Activated CD4-positive, alpha-beta T cell treated with anti-CD3 and anti-CD28 coated beads for 36 hours (primary cell): Measurements from ENCODE around the gene TSGA10. TPM values are rescaled to one million over a fixed set of nuclear protein-coding genes. Genes with fewer than 3 reads are reported as not detected.

ENCODE experiments used
- ATAC-seq: fragments of 200-7000 bp; cut with Tn5 transposase; one replicate; pipeline ENCODE4 v1.10.0; 2021; ENCODE audit warnings: mild to moderate bottlenecking, moderate library complexity
- CTCF ChIA-PET: fragments of 350-600 bp; sonication (Branson Sonifier 250); formaldehyde crosslinking; loops from one replicate; lab custom pipeline; 2021; ENCODE audit warnings: antibody characterized with exemption; lab: Charles Lee
- POLR2A ChIA-PET: fragments of 350-600 bp; sonication (Branson Sonifier 250); formaldehyde crosslinking; loops from one replicate; lab custom pipeline; 2021; ENCODE audit warnings: antibody characterized with exemption, inconsistent platforms; lab: Charles Lee
- DNase-seq: peaks from one replicate; pipeline ENCODE4 v3.0.0-alpha.2; 2020
- H3K27ac Mint-ChIP-seq: one replicate; pipeline ENCODE4 v1.8.0; 2021; ENCODE audit warnings: mixed read lengths
- H3K27me3 Mint-ChIP-seq: one replicate; pipeline ENCODE4 v1.8.0; 2021; ENCODE audit warnings: mixed read lengths
- H3K36me3 Mint-ChIP-seq: one replicate; pipeline ENCODE4 v1.8.0; 2021; ENCODE audit warnings: low read depth, mixed read lengths
- H3K4me1 Mint-ChIP-seq: one replicate; pipeline ENCODE4 v1.8.0; 2021; ENCODE audit warnings: mixed read lengths
- H3K4me3 Mint-ChIP-seq: one replicate; pipeline ENCODE4 v1.8.0; 2021; ENCODE audit warnings: mild to moderate bottlenecking, moderate library complexity, mixed read lengths
- H3K9me3 Mint-ChIP-seq: one replicate; pipeline ENCODE4 v1.8.0; 2021; ENCODE audit warnings: low read depth, mixed read lengths
- intact Hi-C, 2 experiments: fragments of 100-400 bp; cut with DNase I in 1 of 2; cut with micrococcal nuclease in 1 of 2; formaldehyde crosslinking; loops; one replicate each; pipeline versions ENCODE4 v1.14.2 to v1.15.1; 2022 to 2024; cut with DNase I, micrococcal nuclease
- total RNA-seq, 2 experiments: library from RNA; stranded (reverse); gene quantifications; one replicate each; pipeline ENCODE4 v1.2.3, GENCODE V29; 2021

The TSGA10 gene
- total RNA-seq, 2 experiments from 2014 or later: 6.4 to 9.4 TPM

DNA sequence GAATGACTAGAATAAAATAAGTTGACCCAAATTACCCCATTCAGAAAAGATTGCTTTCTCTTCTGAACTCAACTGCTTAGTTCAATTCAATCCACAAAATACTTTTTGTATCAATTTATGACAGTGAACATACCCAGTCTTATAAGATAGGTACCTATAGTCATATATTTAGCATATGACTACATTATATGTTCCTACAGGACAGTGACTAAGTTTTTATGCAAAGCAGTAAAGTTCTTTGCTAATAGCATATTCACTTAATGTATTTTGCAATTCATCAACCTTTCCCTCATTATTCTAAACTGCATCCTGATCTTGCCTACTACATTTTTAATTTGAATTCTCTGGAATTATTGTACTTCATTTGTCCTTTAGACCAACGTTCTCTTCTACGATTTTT is 43.5 kb downstream of the TSGA10 start:
- Mint-ChIP-seq H3K27me3 (no peaks in the 10 kb centered on the region), H3K27ac (no peak overlapping the region), H3K9me3 (no peaks in the 10 kb centered on the region), H3K4me3 (no peak overlapping the region), H3K4me1 (no peaks in the 10 kb centered on the region), H3K36me3 (no peaks in the 10 kb centered on the region)
- intact Hi-C loops: no loop called here
- DNase-seq: no peak
- ChIA-PET CTCF (no interaction called here), POLR2A (no interaction called here)
- ATAC-seq: no peak

DNA sequence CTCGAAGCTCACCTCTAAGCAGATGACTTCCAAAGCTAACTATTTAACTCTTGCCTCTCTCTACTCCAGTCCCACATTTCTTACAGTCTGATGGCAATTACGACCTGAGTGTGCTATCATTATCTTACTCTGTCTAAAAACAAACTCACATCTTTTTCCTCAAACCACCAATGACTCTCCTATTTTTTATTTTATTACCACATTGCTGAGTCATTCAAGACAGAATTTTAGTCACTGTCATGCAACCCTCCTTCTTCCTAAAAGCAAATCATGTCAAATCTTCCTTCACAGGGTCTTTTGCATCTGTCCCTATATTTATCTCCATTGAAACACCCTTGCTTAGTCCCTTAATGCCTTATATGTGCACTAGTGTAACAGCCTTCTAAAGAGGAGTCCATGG is 47.8 kb downstream of the TSGA10 start:
- intact Hi-C loops: no loop called here
- Mint-ChIP-seq H3K4me1 (no peaks in the 10 kb centered on the region), H3K4me3 (no peak overlapping the region), H3K27me3 (no peaks in the 10 kb centered on the region), H3K27ac (no peak overlapping the region), H3K36me3 (no peaks in the 10 kb centered on the region), H3K9me3 (no peaks in the 10 kb centered on the region)
- no peak for ATAC-seq
- no peak for DNase-seq
- POLR2A ChIA-PET: interaction anchor here (0.6 kb wide), 1 partner anchor 10 kb away, joined by 3 read pairs; no protein-coding TSS in a partner anchor
- CTCF ChIA-PET: no interaction called here

- Mint-ChIP-seq H3K4me1 (peaks cover 4% of the 10 kb centered on the region), H3K4me3 (no peak overlapping the region), H3K36me3 (no peaks in the 10 kb centered on the region), H3K27ac (no peak overlapping the region), H3K9me3 (no peaks in the 10 kb centered on the region), H3K27me3 (no peaks in the 10 kb centered on the region)
- intact Hi-C loops: no loop called here
- ChIA-PET CTCF (interaction anchor here (1.1 kb wide), 2 partner anchors 12 to 13 kb away, joined by 3 read pairs; no protein-coding TSS in a partner anchor), POLR2A (no interaction called here)
- DNase-seq: no peak
- ATAC-seq: no peak
Measured at GRCh38 chr2:99104006-99104405, 50.7 kb downstream of the TSGA10 start.

GRCh38 chr2:99101697-99102096 is 53.0 kb downstream of the TSGA10 start:
- no peaks in the 10 kb centered on the region for H3K36me3 Mint-ChIP-seq
- intact Hi-C loops: no loop called here
- ATAC-seq (no peak), DNase-seq (no peak)
- no peak overlapping the region for H3K27ac Mint-ChIP-seq
- ChIA-PET CTCF (no interaction called here), POLR2A (no interaction called here)
- no peaks in the 10 kb centered on the region for H3K9me3 Mint-ChIP-seq
- H3K4me1 Mint-ChIP-seq: peaks cover 6% of the 10 kb centered on the region
- H3K27me3 Mint-ChIP-seq: no peaks in the 10 kb centered on the region
- no peak overlapping the region for H3K4me3 Mint-ChIP-seq

DNA sequence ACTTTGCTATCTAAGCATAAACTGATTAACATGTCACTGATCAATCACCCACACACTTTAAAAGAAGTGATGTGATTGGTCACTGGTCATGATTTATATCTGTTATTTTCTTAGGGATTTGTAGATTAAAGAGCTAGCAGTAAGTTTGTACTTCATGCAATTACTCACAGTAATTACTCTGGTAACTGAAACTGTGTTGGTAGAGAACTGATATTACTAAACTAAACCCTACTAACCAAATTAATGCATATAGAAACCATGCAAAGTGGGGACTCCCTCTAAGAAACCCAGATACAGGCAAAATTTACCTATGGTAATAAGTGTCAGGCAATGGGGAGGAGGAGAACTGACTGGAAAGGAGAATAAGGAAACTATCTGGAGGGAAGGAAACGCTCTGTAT is 58.0 kb downstream of the TSGA10 start:
- DNase-seq (no peak), ATAC-seq (peak; percentile 88)
- ChIA-PET POLR2A (interaction anchor here (0.7 kb wide), 1 partner anchor 10 kb away, joined by 3 read pairs; no protein-coding TSS in a partner anchor), CTCF (no interaction called here)
- H3K27ac Mint-ChIP-seq: peak overlapping the region; percentile 44
- H3K9me3 Mint-ChIP-seq: peaks cover 4% of the 10 kb centered on the region
- H3K36me3 Mint-ChIP-seq: no peaks in the 10 kb centered on the region
- no peak overlapping the region for H3K4me3 Mint-ChIP-seq
- H3K4me1 Mint-ChIP-seq: peaks cover 12% of the 10 kb centered on the region
- intact Hi-C loops: no loop called here
- H3K27me3 Mint-ChIP-seq: peaks cover 3% of the 10 kb centered on the region

DNA sequence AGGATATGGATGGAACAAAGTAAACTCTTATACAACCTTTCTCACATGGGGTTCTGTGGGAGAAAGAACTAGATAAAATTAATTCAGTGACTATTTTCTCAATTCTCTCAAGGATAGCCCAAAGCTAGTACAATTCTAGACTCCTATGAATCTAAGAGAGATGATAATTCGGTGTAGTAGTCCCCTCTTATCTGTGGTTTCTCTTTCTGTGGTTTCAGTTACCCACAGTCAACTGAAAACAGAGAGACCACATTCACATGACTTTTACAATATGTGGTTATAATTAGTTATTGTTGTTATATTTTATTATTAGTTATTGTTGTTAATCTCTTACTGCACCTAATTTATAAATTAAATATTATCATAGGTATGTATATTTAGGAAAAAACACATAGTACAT is 66.7 kb downstream of the TSGA10 start:
- intact Hi-C loops: no loop called here
- no peak overlapping the region for H3K4me3 Mint-ChIP-seq
- peaks cover 7% of the 10 kb centered on the region for H3K27me3 Mint-ChIP-seq
- no peak for ATAC-seq
- DNase-seq: no peak
- CTCF ChIA-PET: interaction anchor here (0.5 kb wide), 1 partner anchor 53 kb away, joined by 3 read pairs; no protein-coding TSS in a partner anchor
- peaks cover 4% of the 10 kb centered on the region for H3K4me1 Mint-ChIP-seq
- no peak overlapping the region for H3K27ac Mint-ChIP-seq
- H3K9me3 Mint-ChIP-seq: no peaks in the 10 kb centered on the region
- no peaks in the 10 kb centered on the region for H3K36me3 Mint-ChIP-seq
- POLR2A ChIA-PET: interaction anchor here (0.6 kb wide), 1 partner anchor 377 kb away, joined by 4 read pairs; no protein-coding TSS in a partner anchor

- POLR2A ChIA-PET: no interaction called here
- no peaks in the 10 kb centered on the region for H3K9me3 Mint-ChIP-seq
- CTCF ChIA-PET: interaction anchor here (1.0 kb wide), 1 partner anchor 94 kb away, joined by 3 read pairs; the partner anchor contains the start of gene MITD1
Measured at GRCh38 chr2:99086385-99086784, 68.4 kb downstream of the TSGA10 start.

GRCh38 chr2:99085421-99085820 is 69.3 kb downstream of the TSGA10 start:
- no peak overlapping the region for H3K4me3 Mint-ChIP-seq
- DNase-seq: peak; percentile 40
- no peaks in the 10 kb centered on the region for H3K9me3 Mint-ChIP-seq
- ChIA-PET CTCF (interaction anchor here (0.6 to 1.0 kb wide), 4 partner anchors 82 to 299 kb away, joined by 3 read pairs; partner anchors contain the start of gene MITD1), POLR2A (no interaction called here)
- peaks cover 4% of the 10 kb centered on the region for H3K4me1 Mint-ChIP-seq
- no peak overlapping the region for H3K27ac Mint-ChIP-seq
- peaks cover 8% of the 10 kb centered on the region for H3K27me3 Mint-ChIP-seq
- no peak for ATAC-seq
- H3K36me3 Mint-ChIP-seq: no peaks in the 10 kb centered on the region
- intact Hi-C loops: loop anchor here (1.0 to 2.0 kb wide), 3 partner anchors 93 to 405 kb away; partner anchors contain the start of gene REV1 (in 1 of the 2)

More at GRCh38 chr2:99086385-99086784, 68.4 kb downstream of the TSGA10 start:
- ATAC-seq (no peak), DNase-seq (no peak)
- intact Hi-C loops: no loop called here
- Mint-ChIP-seq H3K27ac (no peak overlapping the region), H3K4me3 (no peak overlapping the region), H3K27me3 (peaks cover 8% of the 10 kb centered on the region), H3K36me3 (no peaks in the 10 kb centered on the region), H3K4me1 (peaks cover 4% of the 10 kb centered on the region)

- no peak overlapping the region for H3K27ac Mint-ChIP-seq
- ATAC-seq (no peak), DNase-seq (no peak)
- H3K27me3 Mint-ChIP-seq: peaks cover 8% of the 10 kb centered on the region
- no peaks in the 10 kb centered on the region for H3K9me3 Mint-ChIP-seq
- no peaks in the 10 kb centered on the region for H3K36me3 Mint-ChIP-seq
- peaks cover 4% of the 10 kb centered on the region for H3K4me1 Mint-ChIP-seq
- intact Hi-C loops: loop anchor here in 1 of 2 experiments (2.0 kb wide), 1 partner anchor 95 kb away; no protein-coding TSS in a partner anchor
- H3K4me3 Mint-ChIP-seq: no peak overlapping the region
- ChIA-PET CTCF (interaction anchor here (1.0 kb wide), 1 partner anchor 94 kb away, joined by 3 read pairs; no protein-coding TSS in a partner anchor), POLR2A (interaction anchor here (0.6 kb wide), 1 partner anchor 66 kb away, joined by 4 read pairs; no protein-coding TSS in a partner anchor)
Measured at GRCh38 chr2:99084256-99084655, 70.5 kb downstream of the TSGA10 start.

- H3K4me3 Mint-ChIP-seq: no peak overlapping the region
- no peaks in the 10 kb centered on the region for H3K9me3 Mint-ChIP-seq
- peaks cover 6% of the 10 kb centered on the region for H3K27me3 Mint-ChIP-seq
- POLR2A ChIA-PET: no interaction called here
- ATAC-seq (no peak), DNase-seq (no peak)
- H3K27ac Mint-ChIP-seq: no peak overlapping the region
- CTCF ChIA-PET: no interaction called here
- intact Hi-C loops: no loop called here
- H3K36me3 Mint-ChIP-seq: no peaks in the 10 kb centered on the region
- no peaks in the 10 kb centered on the region for H3K4me1 Mint-ChIP-seq
Measured at GRCh38 chr2:99081891-99082290, 72.9 kb downstream of the TSGA10 start.

DNA sequence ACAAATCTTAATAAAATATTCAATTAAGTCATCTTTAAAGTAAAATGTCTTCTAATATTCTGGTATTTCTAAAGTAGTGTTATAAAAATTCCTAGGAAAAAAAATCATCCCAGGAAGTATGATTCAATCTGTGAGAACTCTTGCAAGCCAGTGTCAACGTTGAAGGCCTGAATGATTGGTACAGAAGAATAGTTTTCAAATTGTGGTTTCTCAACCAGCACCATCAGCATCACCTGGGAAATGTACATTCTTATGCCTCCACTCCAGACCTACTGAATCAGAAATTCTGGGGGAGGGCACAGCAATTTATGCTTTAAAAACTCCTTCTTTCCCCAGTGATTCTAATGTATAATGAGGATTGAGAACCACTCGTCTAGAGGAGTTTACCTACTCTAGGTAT is 75.5 kb downstream of the TSGA10 start:
- no peaks in the 10 kb centered on the region for H3K4me1 Mint-ChIP-seq
- DNase-seq: no peak
- ChIA-PET CTCF (interaction anchor here (1.0 kb wide), 1 partner anchor 12 kb away, joined by 3 read pairs; no protein-coding TSS in a partner anchor), POLR2A (no interaction called here)
- no peak overlapping the region for H3K4me3 Mint-ChIP-seq
- no peak overlapping the region for H3K27ac Mint-ChIP-seq
- H3K27me3 Mint-ChIP-seq: peaks cover 5% of the 10 kb centered on the region
- no peak for ATAC-seq
- intact Hi-C loops: no loop called here
- H3K36me3 Mint-ChIP-seq: no peaks in the 10 kb centered on the region
- no peaks in the 10 kb centered on the region for H3K9me3 Mint-ChIP-seq

DNA sequence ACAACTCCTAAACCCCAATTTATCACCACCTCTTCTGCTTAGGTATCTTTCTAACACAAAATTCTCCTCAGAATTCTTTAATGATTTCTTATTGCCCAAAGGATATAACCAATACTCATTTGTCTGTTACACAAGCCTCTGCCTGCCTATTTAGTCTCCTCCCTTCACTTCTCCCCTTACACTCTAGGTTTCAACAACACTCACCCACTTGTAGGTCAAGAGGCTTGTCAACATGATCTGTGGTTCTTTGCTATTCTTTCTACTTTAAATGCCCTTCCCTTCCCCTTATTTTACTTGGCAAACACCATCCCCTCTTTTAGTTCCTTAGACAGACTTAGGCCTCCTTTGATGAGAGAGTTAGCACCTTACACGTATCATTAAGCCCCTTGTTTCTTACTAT is 82.2 kb downstream of the TSGA10 start:
- Mint-ChIP-seq H3K4me1 (no peaks in the 10 kb centered on the region), H3K27me3 (no peaks in the 10 kb centered on the region), H3K9me3 (no peaks in the 10 kb centered on the region), H3K36me3 (no peaks in the 10 kb centered on the region), H3K27ac (peak overlapping the region; percentile 9), H3K4me3 (no peak overlapping the region)
- ChIA-PET CTCF (no interaction called here), POLR2A (no interaction called here)
- intact Hi-C loops: no loop called here
- ATAC-seq (no peak), DNase-seq (no peak)
